T-helper 17 cell (primary cell): ENCODE measurements around the gene CDK5RAP2. TPM values are rescaled to one million over a fixed set of nuclear protein-coding genes. Genes with fewer than 3 reads are reported as not detected.

Source experiments
- ATAC-seq: fragments of 150-1000 bp; cut with Tn5 transposase; 2 replicates; pipeline ENCODE4 v1.10.0; 2021; ENCODE audit warnings: mild to moderate bottlenecking, moderate library complexity
- DNase-seq, 3 donors: peaks; one replicate each; pipeline versions ENCODE4 v3.0.0 to v3.0.0-alpha.2; 2020 to 2021
- H3K9me3 ChIP-seq: one replicate; pipeline ENCODE4 v1.7.0; 2013; ENCODE audit warnings: low read length, mild to moderate bottlenecking; ENCODE audit not compliant: control insufficient read depth, poor library complexity, severe bottlenecking
- H3K27ac Mint-ChIP-seq: one replicate; pipeline ENCODE4 v1.8.0; 2022; ENCODE audit warnings: mild to moderate bottlenecking, moderate library complexity, mixed read lengths
- H3K27me3 Mint-ChIP-seq: one replicate; pipeline ENCODE4 v1.8.0; 2022; ENCODE audit warnings: mixed read lengths
- H3K36me3 Mint-ChIP-seq: one replicate; pipeline ENCODE4 v1.8.0; 2022; ENCODE audit warnings: low read depth, mixed read lengths
- H3K4me1 Mint-ChIP-seq: one replicate; pipeline ENCODE4 v1.8.0; 2022; ENCODE audit warnings: mild to moderate bottlenecking, mixed read lengths
- H3K4me3 Mint-ChIP-seq: one replicate; pipeline ENCODE4 v1.8.0; 2022; ENCODE audit warnings: mild to moderate bottlenecking, moderate library complexity, mixed read lengths
- total RNA-seq, 4 donors: library from RNA in 2 of 4; stranded (reverse) in 2 of 4; gene quantifications; one replicate each; pipeline ENCODE4 v1.2.3 and lab custom pipeline; 2022 to 2026

The CDK5RAP2 gene
- total RNA-seq, 2 donors from 2014 or later: 59.5 to 68.1 TPM

- ATAC-seq (no peak), DNase-seq (no peak)
- Mint-ChIP-seq H3K27me3 (no peaks in the 10 kb centered on the region), H3K27ac (no peak overlapping the region), H3K4me1 (peaks cover 2% of the 10 kb centered on the region), H3K36me3 (peaks cover 4% of the 10 kb centered on the region), H3K4me3 (no peak overlapping the region)
- H3K9me3 ChIP-seq: no peaks in the 10 kb centered on the region
Observed at GRCh38 chr9:120387257-120388002, 192.5 kb downstream of the CDK5RAP2 start.

GRCh38 chr9:120386390-120387131 is 193.4 kb downstream of the CDK5RAP2 start:
- DNase-seq: no peak
- Mint-ChIP-seq H3K27ac (no peak overlapping the region), H3K4me1 (peaks cover 6% of the 10 kb centered on the region), H3K36me3 (peaks cover 4% of the 10 kb centered on the region), H3K27me3 (no peaks in the 10 kb centered on the region), H3K4me3 (no peak overlapping the region)
- no peak for ATAC-seq
- H3K9me3 ChIP-seq: no peaks in the 10 kb centered on the region

DNA sequence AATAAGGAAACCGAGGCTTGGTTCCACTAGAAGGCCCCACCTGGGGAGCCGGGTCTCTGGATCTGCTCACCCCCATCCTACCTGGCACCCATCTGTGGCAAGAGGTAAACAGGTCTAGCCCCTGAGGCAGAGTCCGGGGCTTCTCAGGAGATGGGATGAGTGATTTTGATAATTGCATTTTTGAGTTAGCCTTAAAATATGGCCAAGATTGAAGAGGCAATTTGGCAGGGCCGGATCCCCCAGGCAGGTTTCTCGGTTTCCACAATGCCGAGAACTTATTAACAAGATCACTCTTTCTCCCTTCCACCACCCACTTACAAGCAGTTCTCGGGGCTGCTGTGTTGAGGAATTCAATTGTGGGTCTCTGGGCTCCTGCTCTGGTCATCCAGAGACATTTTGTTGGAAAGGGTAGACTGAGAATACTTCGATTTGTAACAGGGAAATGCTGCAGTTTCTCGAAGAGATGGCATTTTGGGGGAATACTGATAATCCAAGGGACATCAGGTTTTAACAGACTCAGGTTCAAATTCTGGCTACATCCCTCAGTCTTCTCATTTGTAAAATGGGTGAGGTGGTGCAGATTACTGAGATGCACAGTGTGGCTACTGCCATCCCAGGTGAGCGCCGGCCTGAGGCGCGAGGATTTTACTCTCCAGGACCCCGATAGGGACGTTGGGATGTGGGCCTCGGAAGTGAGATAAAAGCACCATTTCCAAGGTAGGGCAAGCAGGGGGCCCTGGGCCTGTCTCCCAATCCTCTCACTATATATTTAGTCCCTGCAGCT is 194.2 kb downstream of the CDK5RAP2 start:
- DNase-seq: no peak
- H3K36me3 Mint-ChIP-seq: peaks cover 4% of the 10 kb centered on the region
- H3K4me3 Mint-ChIP-seq: no peak overlapping the region
- H3K27me3 Mint-ChIP-seq: no peaks in the 10 kb centered on the region
- H3K9me3 ChIP-seq: no peaks in the 10 kb centered on the region
- peaks cover 6% of the 10 kb centered on the region for H3K4me1 Mint-ChIP-seq
- H3K27ac Mint-ChIP-seq: no peak overlapping the region
- no peak for ATAC-seq

DNA sequence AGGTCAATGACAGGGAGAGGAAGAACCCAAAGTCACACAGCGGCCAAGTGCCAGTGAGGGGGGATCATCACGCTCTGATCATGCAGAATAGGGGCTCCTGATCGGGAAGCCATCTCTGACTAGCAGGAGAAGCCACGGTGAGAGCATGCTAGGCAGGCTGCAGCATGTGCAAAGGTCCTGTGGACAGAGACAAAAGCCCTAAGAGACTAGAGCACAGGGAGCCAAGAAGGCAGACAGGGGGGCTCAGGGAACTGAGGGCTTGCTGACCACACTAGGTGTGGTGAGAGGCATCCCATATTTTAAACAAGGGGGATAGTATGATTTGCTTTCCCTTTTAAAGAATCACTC is 195.1 kb downstream of the CDK5RAP2 start:
- no peak overlapping the region for H3K27ac Mint-ChIP-seq
- no peak for ATAC-seq

DNA sequence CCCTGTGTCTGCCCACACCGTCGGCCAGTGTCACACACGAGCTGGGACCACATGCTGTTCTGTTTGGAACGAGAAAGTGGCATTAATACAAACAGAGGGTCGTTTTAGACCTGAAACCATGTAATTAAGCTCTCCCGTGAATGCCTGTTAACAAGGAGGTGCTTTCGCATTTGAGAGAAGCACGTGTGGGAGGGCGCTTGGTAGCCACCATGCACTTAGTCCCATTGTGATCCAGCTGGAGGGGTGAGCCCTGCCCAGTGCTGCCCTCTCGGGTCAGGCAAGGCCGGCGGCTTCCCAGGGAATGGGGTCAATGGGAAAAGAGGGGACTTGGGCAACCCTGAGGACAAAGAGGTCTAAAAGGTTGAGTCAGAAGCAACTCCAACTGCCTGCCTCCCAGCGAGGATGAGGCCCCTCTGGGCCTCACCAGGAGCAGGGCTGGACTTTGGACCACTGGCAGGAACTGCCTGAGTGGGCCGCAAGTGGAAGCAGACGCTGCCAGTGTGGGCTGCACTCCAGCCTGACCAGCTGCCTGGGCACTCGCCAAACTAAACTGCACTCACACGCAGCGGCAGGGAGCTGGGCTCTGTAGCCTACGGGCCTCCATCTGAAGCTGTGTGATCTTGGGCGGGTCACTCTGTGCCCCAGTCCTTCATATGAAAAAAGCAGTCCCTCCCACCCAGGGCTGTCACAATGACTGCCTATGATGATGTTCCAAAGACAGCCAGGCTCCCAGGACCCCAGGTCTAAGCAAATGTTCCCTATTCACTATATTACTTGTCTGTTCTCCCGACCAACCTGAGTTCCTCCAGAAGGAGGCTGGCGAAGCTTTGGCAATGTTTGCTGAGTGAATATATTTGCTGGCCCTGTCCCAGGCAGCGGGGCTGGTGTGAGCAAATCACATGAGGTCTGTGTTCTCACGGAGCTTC is 195.7 kb downstream of the CDK5RAP2 start:
- Mint-ChIP-seq H3K27me3 (no peaks in the 10 kb centered on the region), H3K4me1 (peaks cover 6% of the 10 kb centered on the region), H3K36me3 (peaks cover 4% of the 10 kb centered on the region), H3K4me3 (no peak overlapping the region), H3K27ac (no peak overlapping the region)
- no peaks in the 10 kb centered on the region for H3K9me3 ChIP-seq
- ATAC-seq: no peak
- no peak for DNase-seq

More for the DNA sequence above, 195.1 kb downstream of the CDK5RAP2 start:
- Mint-ChIP-seq H3K4me3 (no peak overlapping the region), H3K4me1 (peaks cover 6% of the 10 kb centered on the region), H3K36me3 (peaks cover 4% of the 10 kb centered on the region), H3K27me3 (no peaks in the 10 kb centered on the region)
- no peaks in the 10 kb centered on the region for H3K9me3 ChIP-seq
- no peak for DNase-seq

- no peak for ATAC-seq
- Mint-ChIP-seq H3K4me3 (no peak overlapping the region), H3K36me3 (peaks cover 4% of the 10 kb centered on the region), H3K27me3 (no peaks in the 10 kb centered on the region), H3K4me1 (peaks cover 6% of the 10 kb centered on the region), H3K27ac (no peak overlapping the region)
- no peaks in the 10 kb centered on the region for H3K9me3 ChIP-seq
- DNase-seq: no peak
Observed at GRCh38 chr9:120383611-120383998, 196.4 kb downstream of the CDK5RAP2 start.

- ATAC-seq: no peak
- H3K27ac Mint-ChIP-seq: no peak overlapping the region
- H3K36me3 Mint-ChIP-seq: no peaks in the 10 kb centered on the region
- no peak overlapping the region for H3K4me3 Mint-ChIP-seq
- peaks cover 4% of the 10 kb centered on the region for H3K4me1 Mint-ChIP-seq
- no peaks in the 10 kb centered on the region for H3K9me3 ChIP-seq
- H3K27me3 Mint-ChIP-seq: no peaks in the 10 kb centered on the region
- DNase-seq: no peak
Observed at GRCh38 chr9:120382453-120382852, 197.5 kb downstream of the CDK5RAP2 start.

GRCh38 chr9:120381839-120382238 is 198.1 kb downstream of the CDK5RAP2 start:
- DNase-seq (no peak), ATAC-seq (no peak)
- H3K4me1 Mint-ChIP-seq: peaks cover 4% of the 10 kb centered on the region
- H3K4me3 Mint-ChIP-seq: no peak overlapping the region
- no peaks in the 10 kb centered on the region for H3K36me3 Mint-ChIP-seq
- H3K9me3 ChIP-seq: no peaks in the 10 kb centered on the region
- H3K27me3 Mint-ChIP-seq: no peaks in the 10 kb centered on the region
- no peak overlapping the region for H3K27ac Mint-ChIP-seq

GRCh38 chr9:120379611-120380010 is 200.4 kb downstream of the CDK5RAP2 start:
- ATAC-seq (no peak), DNase-seq (no peak)
- no peaks in the 10 kb centered on the region for H3K27me3 Mint-ChIP-seq
- no peaks in the 10 kb centered on the region for H3K36me3 Mint-ChIP-seq
- H3K4me3 Mint-ChIP-seq: no peak overlapping the region
- H3K9me3 ChIP-seq: no peaks in the 10 kb centered on the region
- no peak overlapping the region for H3K27ac Mint-ChIP-seq
- peaks cover 4% of the 10 kb centered on the region for H3K4me1 Mint-ChIP-seq

- Mint-ChIP-seq H3K27me3 (no peaks in the 10 kb centered on the region), H3K4me1 (peaks cover 4% of the 10 kb centered on the region), H3K27ac (no peak overlapping the region), H3K36me3 (no peaks in the 10 kb centered on the region), H3K4me3 (no peak overlapping the region)
- no peak for DNase-seq
- H3K9me3 ChIP-seq: no peaks in the 10 kb centered on the region
- no peak for ATAC-seq
Observed at GRCh38 chr9:120378680-120379079, 201.3 kb downstream of the CDK5RAP2 start.

- no peaks in the 10 kb centered on the region for H3K9me3 ChIP-seq
- H3K27ac Mint-ChIP-seq: no peak overlapping the region
- no peaks in the 10 kb centered on the region for H3K36me3 Mint-ChIP-seq
- no peak for DNase-seq
- no peak for ATAC-seq
- H3K4me1 Mint-ChIP-seq: peaks cover 4% of the 10 kb centered on the region
- no peaks in the 10 kb centered on the region for H3K27me3 Mint-ChIP-seq
- H3K4me3 Mint-ChIP-seq: no peak overlapping the region
Observed at GRCh38 chr9:120377268-120378159, 202.5 kb downstream of the CDK5RAP2 start.

GRCh38 chr9:120376101-120376500 is 203.9 kb downstream of the CDK5RAP2 start:
- H3K27me3 Mint-ChIP-seq: no peaks in the 10 kb centered on the region
- no peak overlapping the region for H3K4me3 Mint-ChIP-seq
- no peaks in the 10 kb centered on the region for H3K36me3 Mint-ChIP-seq
- H3K27ac Mint-ChIP-seq: no peak overlapping the region
- no peak for DNase-seq
- no peaks in the 10 kb centered on the region for H3K9me3 ChIP-seq
- no peak for ATAC-seq
- H3K4me1 Mint-ChIP-seq: peaks cover 2% of the 10 kb centered on the region
